Activated effector memory CD4-positive, alpha-beta T cell treated with Interleukin-2 at 50 U/mL for 16 hours (primary cell): ENCODE results near the gene ACOXL.

Experiments used
- DNase-seq: peaks from one replicate; pipeline ENCODE4 v3.0.0-alpha.2; 2020

ACOXL gene

GRCh38 chr2:110860630-110861029 is 128.3 kb downstream of the ACOXL start:
- no peak for DNase-seq

- no peak for DNase-seq
Measured at GRCh38 chr2:110861616-110862260, 129.4 kb downstream of the ACOXL start.

- no peak for DNase-seq
Measured at GRCh38 chr2:110863726-110864125, 131.4 kb downstream of the ACOXL start.

GRCh38 chr2:110864176-110864575 is 131.8 kb downstream of the ACOXL start:
- DNase-seq = no peak

GRCh38 chr2:110864731-110865130 is 132.4 kb downstream of the ACOXL start:
- DNase-seq = no peak

- no peak for DNase-seq
Measured at GRCh38 chr2:110865188-110865587, 132.8 kb downstream of the ACOXL start.

GRCh38 chr2:110866045-110866444 is 133.7 kb downstream of the ACOXL start:
- DNase-seq = no peak

GRCh38 chr2:110866466-110866865 is 134.1 kb downstream of the ACOXL start:
- DNase-seq = no peak

GRCh38 chr2:110867078-110867477 is 134.7 kb downstream of the ACOXL start:
- no peak for DNase-seq

GRCh38 chr2:110868971-110869370 is 136.6 kb downstream of the ACOXL start:
- DNase-seq = no peak

- DNase-seq = no peak
Measured at GRCh38 chr2:110869472-110870446, 137.4 kb downstream of the ACOXL start.

GRCh38 chr2:110870545-110870944 is 138.2 kb downstream of the ACOXL start:
- no peak for DNase-seq

- no peak for DNase-seq
Measured at GRCh38 chr2:110871637-110872036, 139.3 kb downstream of the ACOXL start.

GRCh38 chr2:110872521-110872920 is 140.1 kb downstream of the ACOXL start:
- DNase-seq = no peak

GRCh38 chr2:110873056-110873502 is 140.7 kb downstream of the ACOXL start:
- DNase-seq = no peak

- DNase-seq = no peak
Measured at GRCh38 chr2:110873597-110874452, 141.5 kb downstream of the ACOXL start.

GRCh38 chr2:110874453-110875383 is 142.3 kb downstream of the ACOXL start:
- no peak for DNase-seq

- no peak for DNase-seq
Measured at GRCh38 chr2:110875384-110875725, 143.0 kb downstream of the ACOXL start.

- DNase-seq = no peak
Measured at GRCh38 chr2:110876167-110876999, 144.0 kb downstream of the ACOXL start.

- DNase-seq = no peak
Measured at GRCh38 chr2:110877031-110877827, 144.9 kb downstream of the ACOXL start.
